HepG2 (cell line): ENCODE results near the gene AP4M1. TPM values are rescaled to one million over a fixed set of nuclear protein-coding genes. Genes with fewer than 3 reads are reported as not detected.

Source experiments
- ATAC-seq: fragments of 200-7000 bp; cut with Tn5 transposase; 3 replicates; pipeline ENCODE4 v1.9.1; 2020; ENCODE audit warnings: mild to moderate bottlenecking, moderate library complexity
- BruUV-seq: library from RNA; stranded (reverse); fragments of 400-500 nt; replicated peaks from 2 replicates; lab custom pipeline; 2021; lab: Mats Ljungman, UMichigan
- CTCF ChIA-PET: fragments of 300-600 bp; formaldehyde crosslinking; extraction: SDS; loops from one replicate; lab custom pipeline; 2021; ENCODE audit warnings: low total read pairs, inconsistent platforms, low intra/inter-chr PET ratio; lab: Yijun Ruan, JAX
- POLR2A ChIA-PET: fragments of 350-600 bp; sonication (Branson Sonifier 250); formaldehyde crosslinking; loops from one replicate; lab custom pipeline; 2020; ENCODE audit warnings: antibody characterized with exemption, inconsistent platforms; lab: Yijun Ruan, JAX
- DNase-seq: peaks from one replicate; pipeline ENCODE4 v3.0.0-alpha.2; 2015; ENCODE audit warnings: low spot score
- FAIRE-seq: peaks from 3 replicates; lab custom pipeline; 2011; peaks lifted over from hg19 to GRCh38; lab: Jason Lieb, UNC
- H2AFZ ChIP-seq: one replicate; pipeline ENCODE4 v1.6.1; 2011; ENCODE audit warnings: low read length, inconsistent platforms
- H3K27ac ChIP-seq: fragments of 300-600 bp; 3 replicates; pipeline ENCODE4 v1.8.0; 2011; ENCODE audit warnings: mixed run types, mild to moderate bottlenecking, mixed read lengths, low read length, inconsistent platforms; ENCODE audit not compliant: insufficient read depth; ENCODE audit errors: extremely low read length
- H3K27me3 ChIP-seq, 2 experiments: fragments of 200-600 bp in 1 of 2; 2 replicates in 1 of 2; 3 replicates in 1 of 2; pipeline versions ENCODE4 v1.6.0 to v1.8.0; 2011; ENCODE audit warnings: low read length in 2 of 2, mild to moderate bottlenecking in 2 of 2, moderate library complexity in 2 of 2, inconsistent platforms in 1 of 2; ENCODE audit not compliant: insufficient read depth in 2 of 2, control insufficient read depth in 1 of 2
- H3K36me3 ChIP-seq, 2 experiments: fragments of 200-600 bp in 1 of 2; replicated peaks in 1 of 2; 2 replicates in 1 of 2; 3 replicates in 1 of 2; pipeline versions ENCODE4 v1.5.1 to v1.8.0; 2011; ENCODE audit warnings: low read length in 2 of 2, inconsistent platforms in 1 of 2; ENCODE audit not compliant: insufficient read depth in 2 of 2, control insufficient read depth in 1 of 2
- H3K4me1 ChIP-seq: 2 replicates; pipeline ENCODE4 v1.5.1; 2012; ENCODE audit warnings: low read length, inconsistent platforms; ENCODE audit not compliant: insufficient read depth
- H3K4me2 ChIP-seq: 2 replicates; pipeline ENCODE4 v1.6.0; 2011; ENCODE audit warnings: low read depth, low read length, inconsistent platforms
- H3K4me3 ChIP-seq, 3 experiments: fragments of 200-600 bp in 1 of 3; sonication (generic), shearing (Covaris generic) in 1 of 3; replicated peaks in 1 of 3; 2 replicates each; pipeline ENCODE4 v1.5.1; 2011 to 2016; ENCODE audit warnings: low read length in 3 of 3, inconsistent platforms in 2 of 3, low read depth in 2 of 3, mild to moderate bottlenecking in 2 of 3, control low read depth in 1 of 3, mixed read lengths in 1 of 3; ENCODE audit not compliant: insufficient read depth in 1 of 3
- H3K79me2 ChIP-seq: one replicate; pipeline ENCODE4 v1.6.1; 2011; ENCODE audit warnings: low read length, inconsistent platforms; ENCODE audit not compliant: insufficient read depth
- H3K9ac ChIP-seq: 2 replicates; pipeline ENCODE4 v1.6.0; 2011; ENCODE audit warnings: mild to moderate bottlenecking, low read depth, low read length, inconsistent platforms; ENCODE audit not compliant: insufficient read depth
- H3K9me3 ChIP-seq: 2 replicates; pipeline ENCODE4 v1.5.1; 2012; ENCODE audit warnings: mild to moderate bottlenecking, low read length
- H4K20me1 ChIP-seq: 2 replicates; pipeline ENCODE4 v1.6.0; 2011; ENCODE audit warnings: inconsistent platforms, mild to moderate bottlenecking, low read length, moderate library complexity; ENCODE audit not compliant: insufficient read depth
- KAT2B ChIP-seq: fragments of 150-350 bp; IDR thresholded peaks from 2 replicates; pipeline ENCODE4 v1.6.1; 2014; ENCODE audit warnings: low read depth, low read length, borderline replicate concordance
- RXRB ChIP-seq: IDR thresholded peaks from 2 replicates; pipeline ENCODE4 v1.6.1; 2016; ENCODE audit warnings: borderline replicate concordance, missing genetic modification reagents, missing compliant biosample characterization
- ZNF12 ChIP-seq: sonication (generic); formaldehyde crosslinking; IDR thresholded peaks from 2 replicates; pipeline ENCODE4 v1.5.0; 2020; ENCODE audit warnings: missing genetic modification reagents
- ZNF318 ChIP-seq: sonication (generic); formaldehyde crosslinking; IDR thresholded peaks from 2 replicates; pipeline ENCODE4 v1.4.0; 2020; ENCODE audit warnings: mild to moderate bottlenecking, missing genetic modification reagents
- ZNF362 ChIP-seq: sonication (generic); formaldehyde crosslinking; IDR thresholded peaks from 2 replicates; pipeline ENCODE4 v1.4.0; 2020; ENCODE audit warnings: missing genetic modification reagents, mild to moderate bottlenecking, borderline replicate concordance
- ZNF431 ChIP-seq: sonication (generic); formaldehyde crosslinking; IDR thresholded peaks from 2 replicates; pipeline ENCODE4 v1.9.0; 2022; ENCODE audit warnings: missing genetic modification reagents, low read depth, mild to moderate bottlenecking, borderline replicate concordance
- ZNF569 ChIP-seq: sonication (generic); formaldehyde crosslinking; IDR thresholded peaks from 2 replicates; pipeline ENCODE4 v1.5.0; 2020; ENCODE audit warnings: mild to moderate bottlenecking, missing genetic modification reagents, moderate library complexity, borderline replicate concordance
- ZNF770 ChIP-seq: sonication (generic); formaldehyde crosslinking; IDR thresholded peaks from 2 replicates; pipeline ENCODE4 v1.5.0; 2020; ENCODE audit warnings: mild to moderate bottlenecking, missing genetic modification reagents
- ZNF782 ChIP-seq: sonication (generic); formaldehyde crosslinking; IDR thresholded peaks from 2 replicates; pipeline ENCODE4 v1.4.0; 2020; ENCODE audit warnings: missing genetic modification reagents, mild to moderate bottlenecking, borderline replicate concordance
- WGBS: methylation state at CpG from one replicate; pipeline ENCODE4 v1.1.6; 2017; ENCODE audit warnings: low lambda C conversion rate; 5-methylcytosine and 5-hydroxymethylcytosine counted together
- in situ Hi-C: cut with HindIII; loops from 2 replicates; pipeline ENCODE4 v1.10.0; 2017; ENCODE audit warnings: low pct_unique_long_range_greater_than_20kb; ENCODE audit not compliant: extremely low pct_ligation_motif_present
- intact Hi-C: fragments of 100-400 bp; cut with micrococcal nuclease; formaldehyde crosslinking; loops from one replicate; pipeline ENCODE4 v1.10.0; 2022; ENCODE audit not compliant: unreplicated experiment
- polyA plus RNA-seq, 8 experiments: library from polyadenylated mRNA; depleted of rRNA in 3 of 8; stranded (reverse) in 7 of 8; unstranded in 1 of 8; fragments of >200 nt; fragmentation: Illumina TruSeq in 4 of 8; extraction: Trizol in 4 of 8; gene quantifications; 2 replicates each; pipeline versions ENCODE4 v1.2.1 to v1.2.3, GENCODE V29; 2011 to 2016; ENCODE audit warnings: low read depth in 4 of 8, missing spikeins in 1 of 8, mixed read lengths in 1 of 8; ENCODE audit not compliant: insufficient read depth in 1 of 8
- total RNA-seq, 5 experiments: library from RNA; depleted of rRNA; stranded (reverse); fragments of >200 nt; fragmentation: Illumina TruSeq; extraction: Trizol; gene quantifications; 2 replicates each; pipeline ENCODE4 v1.2.3, GENCODE V29; 2016; ENCODE audit warnings: low read depth in 1 of 5

The AP4M1 gene
- total and polyA plus RNA-seq, 2 of the 13 experiments (the other 11 are each of a cell fraction or from before 2014, with no cell fraction given), result 6.3 to 9.7 TPM

GRCh38 chr7:100128637-100128963 lies 27.2 kb downstream of the AP4M1 start:
- Histone ChIP-seq H4K20me1 (no peaks in the 10 kb centered on the region), H3K27me3 (no peaks in the 10 kb centered on the region), H2AFZ (no peak overlapping the region), H3K36me3 (no peaks in the 10 kb centered on the region), H3K9ac (no peak overlapping the region), H3K4me1 (peaks cover 58% of the 10 kb centered on the region), H3K27ac (no peak overlapping the region), H3K4me3 (peak overlapping the region in 2 of 3 experiments; percentile 84 to 92; a peak in 2 of 6 replicates), H3K79me2 (peaks cover 5% of the 10 kb centered on the region), H3K4me2 (peak overlapping the region; percentile 74), H3K9me3 (no peaks in the 10 kb centered on the region)
- CTCF ChIA-PET, result no interaction called here
- 37% methylated on average over 1 of the region's 1 CpG for WGBS
- BruUV-seq, result no TSS peak
- POLR2A ChIA-PET, result interaction anchor here (2.5 to 3.7 kb wide), 2 partner anchors 20 to 28 kb away, joined by 8 to 26 read pairs; partner anchors contain the start of genes AP4M1, LAMTOR4 and MCM7
- ATAC-seq, result no peak
- in situ Hi-C loops, result no loop called here
- no peak for DNase-seq
- TF ChIP-seq ZNF770 (CRISPR knock-in tag), result peak; percentile 50
- no peak for TF ChIP-seq RXRB (CRISPR knock-in tag)
- TF ChIP-seq ZNF569, result no peak
- TF ChIP-seq ZNF431, result no peak
- no peak for TF ChIP-seq ZNF318 (CRISPR knock-in tag)
- TF ChIP-seq ZNF782, result no peak
- TF ChIP-seq ZNF12 (CRISPR knock-in tag), result 0 out of 2 replicates have a peak, but pooled peaks have one; percentile 50
- no peak for TF ChIP-seq ZNF362 (CRISPR knock-in tag)
- TF ChIP-seq KAT2B, result no peak
- intact Hi-C loops, result loop anchor here (5.0 kb wide), 1 partner anchor 46 kb away; the partner anchor contains the start of gene ZNF3
- no peak for FAIRE-seq
